Endothelial cell of umbilical vein (primary cell): Measurements from ENCODE around the gene COG5.

Source experiments
- EZH2 ChIP-seq: IDR thresholded peaks from 2 replicates; pipeline ENCODE4 v1.6.1; 2012; ENCODE audit warnings: borderline replicate concordance, low read depth, mild to moderate bottlenecking, moderate library complexity, low read length, inconsistent platforms; ENCODE audit not compliant: severe bottlenecking
- JUN ChIP-seq: IDR thresholded peaks from 2 replicates; pipeline ENCODE4 v1.6.1; 2011; ENCODE audit warnings: borderline replicate concordance, low read depth; ENCODE audit not compliant: insufficient read length, insufficient read depth
- POLR2A ChIP-seq: IDR thresholded peaks from 2 replicates; pipeline ENCODE4 v1.6.1; 2012; ENCODE audit warnings: low read depth, mild to moderate bottlenecking, control low read depth, low read length
- POLR2AphosphoS5 ChIP-seq: IDR thresholded peaks from 2 replicates; pipeline ENCODE4 v1.6.1; 2012; ENCODE audit warnings: low read depth, mild to moderate bottlenecking, control low read depth, low read length, moderate library complexity; ENCODE audit not compliant: insufficient read depth
- TF ChIP-seq, protein P1 (sequence below), 2 donors: IDR thresholded peaks; 1 replicate in 1 of 2; 2 replicates in 1 of 2; pipeline ENCODE4 v1.5.1; 2011; ENCODE audit warnings: low read length in 2 of 2, mild to moderate bottlenecking in 2 of 2, moderate library complexity in 2 of 2, control low read depth in 1 of 2, inconsistent platforms in 1 of 2, low read depth in 1 of 2; ENCODE audit not compliant: insufficient read depth in 1 of 2; ENCODE audit errors: extremely low read depth in 1 of 2
- TF ChIP-seq, protein P2 (sequence below): IDR thresholded peaks from 2 replicates; pipeline ENCODE4 v1.6.1; 2011; ENCODE audit not compliant: insufficient read depth, insufficient read length

DNA sequence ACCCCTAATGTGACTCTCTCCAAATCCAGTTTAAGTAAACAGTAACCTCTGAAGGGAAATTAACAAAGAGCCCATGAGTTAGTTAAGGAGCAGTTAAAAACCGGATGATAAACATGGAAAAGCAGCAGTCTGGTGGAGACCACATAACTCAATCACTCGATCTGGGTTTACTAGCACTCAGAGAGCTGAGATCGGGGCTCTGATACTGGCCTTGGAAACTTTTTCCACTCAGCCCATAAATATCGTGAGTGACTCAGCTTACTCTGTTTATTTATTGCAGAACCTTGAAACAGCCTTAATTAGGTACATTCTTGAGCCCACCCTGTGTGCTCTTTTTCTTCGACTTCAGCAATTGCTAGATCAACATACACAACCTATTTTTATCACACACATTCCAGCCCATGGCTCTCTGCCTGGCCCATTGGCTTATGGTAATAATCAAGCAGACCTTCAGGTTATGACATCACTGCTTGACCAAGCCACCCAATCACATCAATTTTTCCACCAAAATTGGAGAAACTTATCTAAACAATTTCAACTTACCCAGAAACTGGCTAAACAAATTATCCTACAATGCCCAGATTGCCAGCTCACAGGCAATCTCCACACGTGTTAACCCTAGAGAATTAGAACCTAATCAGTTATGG lies 176.0 kb downstream of the COG5 start:
- TF ChIP-seq, protein P1, sequence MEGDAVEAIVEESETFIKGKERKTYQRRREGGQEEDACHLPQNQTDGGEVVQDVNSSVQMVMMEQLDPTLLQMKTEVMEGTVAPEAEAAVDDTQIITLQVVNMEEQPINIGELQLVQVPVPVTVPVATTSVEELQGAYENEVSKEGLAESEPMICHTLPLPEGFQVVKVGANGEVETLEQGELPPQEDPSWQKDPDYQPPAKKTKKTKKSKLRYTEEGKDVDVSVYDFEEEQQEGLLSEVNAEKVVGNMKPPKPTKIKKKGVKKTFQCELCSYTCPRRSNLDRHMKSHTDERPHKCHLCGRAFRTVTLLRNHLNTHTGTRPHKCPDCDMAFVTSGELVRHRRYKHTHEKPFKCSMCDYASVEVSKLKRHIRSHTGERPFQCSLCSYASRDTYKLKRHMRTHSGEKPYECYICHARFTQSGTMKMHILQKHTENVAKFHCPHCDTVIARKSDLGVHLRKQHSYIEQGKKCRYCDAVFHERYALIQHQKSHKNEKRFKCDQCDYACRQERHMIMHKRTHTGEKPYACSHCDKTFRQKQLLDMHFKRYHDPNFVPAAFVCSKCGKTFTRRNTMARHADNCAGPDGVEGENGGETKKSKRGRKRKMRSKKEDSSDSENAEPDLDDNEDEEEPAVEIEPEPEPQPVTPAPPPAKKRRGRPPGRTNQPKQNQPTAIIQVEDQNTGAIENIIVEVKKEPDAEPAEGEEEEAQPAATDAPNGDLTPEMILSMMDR (IDR thresholded peaks at IDR 0.05; ENCODE audit: extremely low read depth in 1 of 2, insufficient read depth in 1 of 2, low read depth in 1 of 2, low read length in 2 of 2): no peak
- TF ChIP-seq POLR2A (no peak), EZH2 (no peak), JUN (no peak), POLR2AphosphoS5 (no peak)
- TF ChIP-seq, protein P2, sequence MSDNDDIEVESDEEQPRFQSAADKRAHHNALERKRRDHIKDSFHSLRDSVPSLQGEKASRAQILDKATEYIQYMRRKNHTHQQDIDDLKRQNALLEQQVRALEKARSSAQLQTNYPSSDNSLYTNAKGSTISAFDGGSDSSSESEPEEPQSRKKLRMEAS: no peak
